Prostate gland (tissue), 2 donors: ENCODE measurements around the gene SPTBN4. TPM values are rescaled to one million over a fixed set of nuclear protein-coding genes. Genes with fewer than 3 reads are reported as not detected.

Experiments
- DNase-seq: peaks from one replicate; pipeline ENCODE4 v3.0.0-alpha.2; 2019; ENCODE audit warnings: low spot score
- H3K27ac ChIP-seq, 2 donors: fragments of 200-600 bp; sonication (generic); 2 replicates each; pipeline ENCODE4 v1.5.1; 2017 to 2019
- H3K27me3 ChIP-seq: fragments of 200-600 bp; sonication (generic); replicated peaks from 2 replicates; pipeline ENCODE4 v1.5.1; 2019; ENCODE audit not compliant: insufficient read depth
- H3K36me3 ChIP-seq, 2 donors: fragments of 200-600 bp; sonication (generic); 1 replicate in 1 of 2; 2 replicates in 1 of 2; pipeline versions ENCODE4 v1.5.1 to v1.8.1; 2017 to 2019
- H3K4me1 ChIP-seq: fragments of 200-600 bp; sonication (generic); replicated peaks from 2 replicates; pipeline ENCODE4 v1.5.1; 2019
- H3K4me3 ChIP-seq, 2 donors: fragments of 200-600 bp; sonication (generic); 2 replicates each; pipeline ENCODE4 v1.5.1; 2017 to 2019
- H3K9me3 ChIP-seq: fragments of 200-600 bp; sonication (generic); 2 replicates; pipeline ENCODE4 v1.5.1; 2017
- POLR2A ChIP-seq: fragments of 450-650 bp; IDR thresholded peaks from one replicate; pipeline ENCODE4 v1.6.1; 2016; ENCODE audit warnings: antibody characterized with exemption, mild to moderate bottlenecking
- POLR2AphosphoS5 ChIP-seq: sonication (generic); formaldehyde crosslinking; IDR thresholded peaks from one replicate; pipeline ENCODE4 v1.6.1; 2017; ENCODE audit warnings: antibody characterized with exemption
- WGBS: methylation state at CpG from one replicate; pipeline ENCODE4 v1.1.5; 2018; 5-methylcytosine and 5-hydroxymethylcytosine counted together
- intact Hi-C: fragments of 100-400 bp; cut with DNase I; formaldehyde crosslinking; loops from one replicate; pipeline ENCODE4 v1.14.2; 2022
- total RNA-seq, 2 donors: library from RNA; depleted of rRNA; stranded (reverse); fragments of >200 nt; gene quantifications; one replicate each; pipeline ENCODE4 v1.1.0, GENCODE V29; 2016
- TF ChIP-seq, protein P1 (sequence below), 4 experiments: fragments of 200-600 bp in 2 of 4; fragments of 450-650 bp in 2 of 4; sonication (generic) in 2 of 4; IDR thresholded peaks; 1 replicate in 3 of 4; 2 replicates in 1 of 4; pipeline ENCODE4 v1.5.1; 2016 to 2019; ENCODE audit warnings: antibody characterized with exemption in 4 of 4, mild to moderate bottlenecking in 2 of 4, moderate library complexity in 2 of 4

SPTBN4 gene
- total RNA-seq, 2 donors from 2014 or later, result 5.2 to 21.9 TPM

DNA sequence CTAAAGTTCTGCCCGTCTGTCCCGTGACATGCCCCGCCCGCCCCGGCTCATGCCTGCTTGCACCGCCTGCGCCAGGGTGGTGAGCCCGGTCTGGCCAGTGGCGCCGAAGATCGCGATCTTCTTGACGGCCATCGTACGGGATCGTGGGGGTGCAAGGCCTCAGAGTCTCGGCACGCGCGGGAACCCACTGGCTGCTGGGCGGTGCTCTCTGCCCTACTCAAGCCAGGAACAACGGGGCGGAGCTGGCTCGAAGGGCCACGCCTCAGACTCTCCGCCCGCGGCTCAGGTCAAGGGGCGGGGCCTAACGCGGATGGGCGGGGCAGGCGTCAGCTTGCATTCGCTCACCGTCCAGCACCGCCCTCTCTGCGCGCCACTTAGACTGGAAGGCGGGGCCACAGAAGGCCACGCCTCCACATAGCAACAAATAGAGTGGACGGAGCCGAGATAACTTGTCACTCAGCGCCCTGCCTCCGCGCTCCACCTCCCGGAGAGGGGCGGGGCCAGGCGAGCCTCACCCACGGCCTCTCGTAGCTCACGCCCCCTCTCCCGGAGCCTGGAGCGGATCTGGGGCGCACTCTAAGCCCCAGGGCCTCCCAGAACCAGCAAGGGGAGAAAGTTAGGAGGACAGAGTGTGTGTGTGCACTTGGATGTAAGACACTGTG, 1.1 kb upstream of the SPTBN4 start, which contains the start of gene BLVRB:
BLVRB (minus strand) TSS at position 189 of the 662 bp plus-strand sequence; CDS start at position 132, 57 bp downstream.
- under 1% methylated on average over 46 of the region's 54 CpGs for WGBS
- H3K4me3 ChIP-seq, result peak within 1 kb of the TSS; percentile 69 to 71
- intact Hi-C loops, result loop anchor here (2.0 to 10.0 kb wide), 6 partner anchors 21 to 169 kb away; partner anchors contain the start of genes LTBP4, SERTAD1, SERTAD3 and SHKBP1

DNA sequence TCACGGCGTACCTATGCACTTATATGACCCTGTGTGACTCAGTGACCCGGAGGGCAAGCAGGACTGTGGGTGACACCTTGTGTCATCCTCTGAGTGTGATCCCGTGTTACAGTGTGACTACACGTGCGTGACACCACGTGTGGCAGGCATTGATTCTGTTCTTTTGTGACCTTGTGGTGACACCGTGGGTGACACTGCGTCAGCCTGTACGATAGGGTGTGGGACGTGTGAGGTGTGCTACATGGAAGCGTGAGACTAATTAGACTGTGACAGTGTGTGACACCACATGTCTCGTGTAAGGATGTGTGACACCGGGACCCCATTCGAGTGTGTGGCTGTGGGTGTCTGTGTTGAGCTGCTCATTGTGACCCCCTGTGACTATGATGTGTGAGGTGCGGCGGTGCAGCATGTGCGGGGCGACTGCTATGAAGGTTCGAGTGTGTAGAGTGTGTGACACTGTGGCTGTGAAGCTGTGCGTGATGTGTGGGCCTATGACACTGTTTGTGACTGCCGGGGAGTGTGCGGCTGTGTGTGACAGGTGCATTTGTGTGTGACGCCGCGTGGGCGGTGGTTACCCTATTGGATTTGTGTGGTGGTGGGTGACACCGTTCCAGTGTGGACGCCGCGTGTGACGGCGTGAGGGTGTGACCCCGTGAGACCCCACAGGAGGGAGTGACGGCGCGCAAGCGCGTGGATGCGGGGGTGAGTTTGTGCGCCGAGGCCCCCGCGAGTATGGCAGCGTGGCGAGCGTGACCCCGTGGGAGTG, 399 bp upstream of the SPTBN4 start:
- Histone ChIP-seq H3K27ac (peak overlapping the region; percentile 81 to 96), H3K4me1 (peaks cover 11% of the 10 kb centered on the region), H3K9me3 (no peaks in the 10 kb centered on the region), H3K4me3 (peak overlapping the region; percentile 29 to 69), H3K27me3 (no peaks in the 10 kb centered on the region), H3K36me3 (no peaks in the 10 kb centered on the region)
- 8% methylated on average over 47 of the region's 48 CpGs for WGBS
- TF ChIP-seq, protein P1, sequence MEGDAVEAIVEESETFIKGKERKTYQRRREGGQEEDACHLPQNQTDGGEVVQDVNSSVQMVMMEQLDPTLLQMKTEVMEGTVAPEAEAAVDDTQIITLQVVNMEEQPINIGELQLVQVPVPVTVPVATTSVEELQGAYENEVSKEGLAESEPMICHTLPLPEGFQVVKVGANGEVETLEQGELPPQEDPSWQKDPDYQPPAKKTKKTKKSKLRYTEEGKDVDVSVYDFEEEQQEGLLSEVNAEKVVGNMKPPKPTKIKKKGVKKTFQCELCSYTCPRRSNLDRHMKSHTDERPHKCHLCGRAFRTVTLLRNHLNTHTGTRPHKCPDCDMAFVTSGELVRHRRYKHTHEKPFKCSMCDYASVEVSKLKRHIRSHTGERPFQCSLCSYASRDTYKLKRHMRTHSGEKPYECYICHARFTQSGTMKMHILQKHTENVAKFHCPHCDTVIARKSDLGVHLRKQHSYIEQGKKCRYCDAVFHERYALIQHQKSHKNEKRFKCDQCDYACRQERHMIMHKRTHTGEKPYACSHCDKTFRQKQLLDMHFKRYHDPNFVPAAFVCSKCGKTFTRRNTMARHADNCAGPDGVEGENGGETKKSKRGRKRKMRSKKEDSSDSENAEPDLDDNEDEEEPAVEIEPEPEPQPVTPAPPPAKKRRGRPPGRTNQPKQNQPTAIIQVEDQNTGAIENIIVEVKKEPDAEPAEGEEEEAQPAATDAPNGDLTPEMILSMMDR (IDR thresholded peaks at IDR 0.05), result no peak
- no peak for TF ChIP-seq POLR2A
- TF ChIP-seq POLR2AphosphoS5, result no peak
- no peak for DNase-seq
- intact Hi-C loops, result loop anchor here (5.0 to 10.0 kb wide), 4 partner anchors 58 to 168 kb away; partner anchors contain the start of genes LTBP4 and SHKBP1

More for the DNA sequence above, 1.1 kb upstream of the SPTBN4 start, which contains the start of gene BLVRB:
- TF ChIP-seq POLR2AphosphoS5 (peak; percentile 98), POLR2A (peak; percentile 98)
- TF ChIP-seq, protein P1 (IDR thresholded peaks at IDR 0.05), result peak in 1 of 4 experiments; percentile 6
- Histone ChIP-seq H3K36me3 (no peaks in the 10 kb centered on the region), H3K9me3 (no peaks in the 10 kb centered on the region), H3K4me1 (peaks cover 11% of the 10 kb centered on the region), H3K27me3 (no peaks in the 10 kb centered on the region), H3K27ac (peak within 1 kb of the TSS; percentile 96 to 97)
- peak; percentile 100 for DNase-seq

DNA sequence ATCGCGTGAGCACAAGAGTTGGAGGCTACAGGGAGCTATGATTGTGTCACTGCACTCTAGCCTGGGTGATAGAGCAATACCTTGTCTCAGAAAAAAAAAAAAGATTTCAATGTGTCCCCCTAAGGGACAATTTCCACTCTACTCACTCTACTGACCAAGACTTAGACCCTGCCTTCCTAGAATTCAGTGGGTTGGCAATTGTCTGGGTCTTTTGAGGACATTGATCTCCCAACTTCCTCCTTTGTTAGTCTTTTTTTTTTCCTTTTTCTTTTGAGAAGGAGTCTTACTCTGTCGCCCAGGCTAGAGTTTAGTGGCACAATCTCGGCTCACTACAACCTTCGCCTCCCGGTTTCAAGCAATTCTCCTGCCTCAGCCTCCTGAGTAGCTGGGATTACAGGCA, 2.2 kb downstream of the SPTBN4 start:
- WGBS, result 97% methylated on average over 6 of the region's 6 CpGs
- no peak for TF ChIP-seq POLR2A
- no peak for TF ChIP-seq POLR2AphosphoS5
- TF ChIP-seq, protein P1 (IDR thresholded peaks at IDR 0.05), result no peak
- no peak for DNase-seq
- H3K27me3 ChIP-seq, result no peaks in the 10 kb centered on the region
- peaks cover 6% of the 10 kb centered on the region for H3K4me1 ChIP-seq
- intact Hi-C loops, result loop anchor here (5.0 to 10.0 kb wide), 4 partner anchors 56 to 166 kb away; partner anchors contain the start of genes LTBP4 and SHKBP1
- H3K27ac ChIP-seq, result no peak overlapping the region
- H3K36me3 ChIP-seq, result no peaks in the 10 kb centered on the region
- H3K9me3 ChIP-seq, result no peaks in the 10 kb centered on the region
- no peak overlapping the region for H3K4me3 ChIP-seq

DNA sequence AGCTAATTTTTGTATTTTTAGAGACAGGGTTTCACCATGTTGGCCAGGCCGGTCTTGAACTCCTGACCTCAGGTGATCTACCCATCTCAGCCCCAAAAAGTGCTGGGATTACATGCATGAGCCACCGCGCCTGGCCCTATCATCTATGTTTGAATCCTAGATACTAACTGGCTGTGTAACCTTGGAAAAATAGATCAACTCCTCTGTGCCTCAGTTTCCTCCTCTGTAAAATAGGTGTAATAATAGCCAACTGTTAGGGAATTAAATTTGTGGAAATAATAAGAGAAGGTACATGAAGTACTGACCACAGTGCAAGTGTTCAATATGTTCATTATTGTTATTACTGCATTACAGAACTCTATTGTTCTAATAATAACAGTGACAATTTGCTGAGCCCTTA, 4.3 kb downstream of the SPTBN4 start:
- H3K4me3 ChIP-seq, result no peak overlapping the region
- no peak for DNase-seq
- H3K27ac ChIP-seq, result no peak overlapping the region
- no peaks in the 10 kb centered on the region for H3K9me3 ChIP-seq
- H3K27me3 ChIP-seq, result no peaks in the 10 kb centered on the region
- intact Hi-C loops, result no loop called here
- TF ChIP-seq POLR2AphosphoS5, result no peak
- no peak for TF ChIP-seq POLR2A
- TF ChIP-seq, protein P1 (IDR thresholded peaks at IDR 0.05), result no peak
- peaks cover 6% of the 10 kb centered on the region for H3K4me1 ChIP-seq
- no peaks in the 10 kb centered on the region for H3K36me3 ChIP-seq
- WGBS, result 92% methylated on average over 3 of the region's 3 CpGs
